ENCODE data around the gene NELFCD.
"Not testable (repeated sequence)": the region's sequence is repeated elsewhere in the genome, so short reads cannot be mapped to it uniquely, and the experiment has no call there.

The NELFCD gene

GRCh38 chr20:59027741-59028320 lies 46.8 kb downstream of the NELFCD start:
- no peak for DNase-seq

- DNase-seq = no peak
Observed at GRCh38 chr20:59028812-59029211, 47.8 kb downstream of the NELFCD start.

- DNase-seq = no peak
Observed at GRCh38 chr20:59030911-59031563, 50.0 kb downstream of the NELFCD start.

GRCh38 chr20:59031564-59032022 lies 50.5 kb downstream of the NELFCD start:
- peak; percentile 47 for DNase-seq

GRCh38 chr20:59032023-59032712 lies 51.1 kb downstream of the NELFCD start, which contains the start of gene ATP5F1E:
TSS of gene ATP5F1E (minus strand) at chr20:59032335. CDS start at chr20:59032251, 84 bp downstream.
- DNase-seq = peak; percentile 98

GRCh38 chr20:59032713-59033059 lies 51.6 kb downstream of the NELFCD start:
- peak; percentile 94 for DNase-seq

GRCh38 chr20:59033093-59033492 lies 52.0 kb downstream of the NELFCD start:
- no peak for DNase-seq

GRCh38 chr20:59033616-59034165 lies 52.6 kb downstream of the NELFCD start:
- no peak for DNase-seq

- no peak for DNase-seq
Observed at GRCh38 chr20:59035381-59035780, 54.3 kb downstream of the NELFCD start.

GRCh38 chr20:59037386-59037785 lies 56.3 kb downstream of the NELFCD start:
- DNase-seq = no peak

GRCh38 chr20:59039233-59039632 lies 58.2 kb downstream of the NELFCD start:
- no peak for DNase-seq

- DNase-seq = no peak
Observed at GRCh38 chr20:59040667-59041066, 59.6 kb downstream of the NELFCD start.

- not testable (repeated sequence) for DNase-seq
Observed at GRCh38 chr20:59041487-59041886, 60.4 kb downstream of the NELFCD start.

- DNase-seq = no peak
Observed at GRCh38 chr20:59042151-59042795, 61.2 kb downstream of the NELFCD start, which contains the start of gene PRELID3B. TSS of gene PRELID3B (minus strand) at chr20:59042786. CDS start at chr20:59042730, 56 bp downstream.

- DNase-seq = peak; percentile 90
Observed at GRCh38 chr20:59042796-59043631, 62.0 kb downstream of the NELFCD start.

GRCh38 chr20:59043698-59044097 lies 62.6 kb downstream of the NELFCD start:
- DNase-seq = no peak

GRCh38 chr20:59044295-59044694 lies 63.2 kb downstream of the NELFCD start:
- no peak for DNase-seq
